ENCODE results near the gene SCD5.

Gene SCD5

GRCh38 chr4:82784681-82785610 is 13.7 kb downstream of the SCD5 start:
- ChIA-PET CTCF (interaction anchor here (0.5 to 1.2 kb wide), 2 partner anchors 14 to 44 kb away, joined by 3 to 4 read pairs; partner anchors contain the start of gene SCD5), POLR2A (interaction anchor here (1.0 to 2.3 kb wide), 2 partner anchors 12 to 13 kb away, joined by 3 to 9 read pairs; partner anchors contain the start of gene SCD5)
- DNase-seq (ENCODE audit: extremely low spot score), result no peak
- TF ChIP-seq PKNOX1 (IDR thresholded peaks at IDR 0.05) (no peak), NFRKB (IDR thresholded peaks at IDR 0.05) (no peak), HDGF (IDR thresholded peaks at IDR 0.05; ENCODE audit: borderline replicate concordance) (no peak), SP1 (IDR thresholded peaks at IDR 0.05) (no peak), ELF4 (IDR thresholded peaks at IDR 0.05) (no peak), L3MBTL2 (conservative IDR thresholded peaks at IDR 0.05) (no peak), FOXK2 (IDR thresholded peaks at IDR 0.05) (no peak), ARNT (IDR thresholded peaks at IDR 0.05) (no peak), FOXM1 (IDR thresholded peaks at IDR 0.05; ENCODE audit: borderline replicate concordance) (no peak), CTBP1 (IDR thresholded peaks at IDR 0.05; ENCODE audit: borderline replicate concordance) (no peak), BHLHE40 (IDR thresholded peaks at IDR 0.05; ENCODE audit: borderline replicate concordance) (no peak), SUZ12 (IDR thresholded peaks at IDR 0.05) (no peak), FOXA1 (IDR thresholded peaks at IDR 0.05) (no peak), LEF1 (IDR thresholded peaks at IDR 0.05; ENCODE audit: borderline replicate concordance) (no peak), TARDBP (IDR thresholded peaks at IDR 0.05) (no peak), ZNF384 (IDR thresholded peaks at IDR 0.05) (no peak)

- no peak for DNase-seq (ENCODE audit: extremely low spot score)
- CTCF ChIA-PET, result no interaction called here
- POLR2A ChIA-PET, result no interaction called here
Measured at GRCh38 chr4:82782626-82783345, 15.8 kb downstream of the SCD5 start.

GRCh38 chr4:82780752-82781231 is 17.8 kb downstream of the SCD5 start:
- DNase-seq (ENCODE audit: extremely low spot score), result peak; percentile 57
- POLR2A ChIA-PET, result no interaction called here
- no peak for TF ChIP-seq PKNOX1 (IDR thresholded peaks at IDR 0.05)
- CTCF ChIA-PET, result interaction anchor here (0.7 kb wide), 1 partner anchor 11 kb away, joined by 4 read pairs; no protein-coding TSS in a partner anchor

More at GRCh38 chr4:82782626-82783345, 15.8 kb downstream of the SCD5 start:
- TF ChIP-seq SUZ12 (IDR thresholded peaks at IDR 0.05) (no peak), TARDBP (IDR thresholded peaks at IDR 0.05) (no peak), NFRKB (IDR thresholded peaks at IDR 0.05) (no peak), ARNT (IDR thresholded peaks at IDR 0.05) (no peak), FOXK2 (IDR thresholded peaks at IDR 0.05) (no peak), BHLHE40 (IDR thresholded peaks at IDR 0.05; ENCODE audit: borderline replicate concordance) (no peak), ELF4 (IDR thresholded peaks at IDR 0.05) (no peak), LEF1 (IDR thresholded peaks at IDR 0.05; ENCODE audit: borderline replicate concordance) (no peak), CTBP1 (IDR thresholded peaks at IDR 0.05; ENCODE audit: borderline replicate concordance) (no peak), FOXM1 (IDR thresholded peaks at IDR 0.05; ENCODE audit: borderline replicate concordance) (no peak), SP1 (IDR thresholded peaks at IDR 0.05) (no peak), FOXA1 (IDR thresholded peaks at IDR 0.05) (no peak)

- DNase-seq (ENCODE audit: extremely low spot score), result no peak
- ChIA-PET POLR2A (no interaction called here), CTCF (interaction anchor here (0.7 kb wide), 1 partner anchor 11 kb away, joined by 4 read pairs; no protein-coding TSS in a partner anchor)
- TF ChIP-seq NFRKB (IDR thresholded peaks at IDR 0.05) (no peak), ELF4 (IDR thresholded peaks at IDR 0.05) (no peak), TARDBP (IDR thresholded peaks at IDR 0.05) (no peak), PKNOX1 (IDR thresholded peaks at IDR 0.05) (no peak), SUZ12 (IDR thresholded peaks at IDR 0.05) (no peak), FOXA1 (IDR thresholded peaks at IDR 0.05) (no peak)
Measured at GRCh38 chr4:82780170-82780751, 18.3 kb downstream of the SCD5 start.

- TF ChIP-seq PKNOX1 (IDR thresholded peaks at IDR 0.05) (no peak), HDGF (IDR thresholded peaks at IDR 0.05; ENCODE audit: borderline replicate concordance) (no peak), FOXK2 (IDR thresholded peaks at IDR 0.05) (no peak), SP1 (IDR thresholded peaks at IDR 0.05) (no peak), L3MBTL2 (conservative IDR thresholded peaks at IDR 0.05) (no peak), FOXA1 (IDR thresholded peaks at IDR 0.05) (no peak), ARNT (IDR thresholded peaks at IDR 0.05) (no peak), TARDBP (IDR thresholded peaks at IDR 0.05) (no peak), NFRKB (IDR thresholded peaks at IDR 0.05) (no peak), ZNF384 (IDR thresholded peaks at IDR 0.05) (no peak), FOXM1 (IDR thresholded peaks at IDR 0.05; ENCODE audit: borderline replicate concordance) (no peak), SUZ12 (IDR thresholded peaks at IDR 0.05) (no peak), LEF1 (IDR thresholded peaks at IDR 0.05; ENCODE audit: borderline replicate concordance) (no peak), CTBP1 (IDR thresholded peaks at IDR 0.05; ENCODE audit: borderline replicate concordance) (no peak), ELF4 (IDR thresholded peaks at IDR 0.05) (no peak), BHLHE40 (IDR thresholded peaks at IDR 0.05; ENCODE audit: borderline replicate concordance) (no peak)
- POLR2A ChIA-PET, result no interaction called here
- CTCF ChIA-PET, result no interaction called here
- no peak for DNase-seq (ENCODE audit: extremely low spot score)
Measured at GRCh38 chr4:82779032-82779431, 19.6 kb downstream of the SCD5 start.
